Mammary epithelial cell (primary cell): ENCODE results near the gene TNRC6C.

Experiments used
- CTCF ChIP-seq, 2 donors: IDR thresholded peaks in 1 of 2; conservative IDR thresholded peaks in 1 of 2; 2 replicates each; pipeline ENCODE4 v1.5.1; 2011 to 2012; ENCODE audit warnings: inconsistent platforms in 2 of 2, low read length in 2 of 2, mild to moderate bottlenecking in 2 of 2, control low read depth in 1 of 2, low read depth in 1 of 2; ENCODE audit not compliant: insufficient read depth in 1 of 2; ENCODE audit errors: extremely low read depth in 1 of 2
- EZH2 ChIP-seq: IDR thresholded peaks from 2 replicates; pipeline ENCODE4 v1.6.1; 2012; ENCODE audit warnings: low read length, inconsistent platforms, borderline replicate concordance

DNA sequence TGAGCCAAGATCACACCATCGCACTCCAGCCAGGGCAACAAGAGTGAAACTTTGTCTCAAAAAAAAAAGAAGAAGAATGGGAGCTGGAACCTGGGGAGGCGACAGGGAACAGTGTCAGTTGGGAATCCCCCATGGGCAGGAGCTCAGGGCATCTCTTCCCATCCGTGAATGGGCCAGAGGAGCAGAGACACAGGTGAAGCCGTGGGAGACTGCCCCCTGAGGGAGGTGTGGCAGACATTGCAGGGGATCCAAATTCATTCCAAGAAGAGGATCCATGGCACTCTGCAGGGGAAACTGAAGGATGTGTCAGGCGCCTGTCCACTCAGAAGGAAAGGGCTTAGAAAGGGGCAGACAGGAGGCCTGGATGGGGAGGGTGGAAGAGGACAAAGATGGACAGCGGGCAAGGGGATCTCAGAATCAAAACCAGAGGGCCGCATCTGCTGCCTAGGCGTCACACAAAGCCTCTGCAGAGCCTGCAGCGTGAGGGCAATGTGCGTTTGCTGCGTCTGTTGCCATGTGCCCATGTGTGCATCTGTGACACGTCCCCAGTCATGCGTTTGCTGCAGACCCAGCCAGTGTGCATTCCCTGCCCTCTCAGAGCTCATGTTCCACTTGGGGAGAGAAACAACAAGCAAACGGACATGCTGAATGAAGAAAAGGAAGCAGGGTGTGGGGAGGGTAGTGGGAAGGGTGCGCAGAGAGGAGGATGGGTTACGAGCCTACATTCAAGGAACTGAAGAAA, 30.6 kb upstream of the TNRC6C start:
- TF ChIP-seq EZH2 (no peak), CTCF (conservative IDR thresholded peaks at IDR 0.05 in 1 of 2, IDR thresholded peaks at IDR 0.05 in 1 of 2; ENCODE audit: extremely low read depth in 1 of 2, insufficient read depth in 1 of 2, low read depth in 1 of 2, low read length in 2 of 2) (no peak)
